GM12891 (cell line): Measurements from ENCODE around the gene MCM9.
"Not testable (repeated sequence)": the region's sequence is repeated elsewhere in the genome, so short reads cannot be mapped to it uniquely, and the experiment has no call there.

Experiments used
- DNase-seq: peaks from one replicate; pipeline ENCODE4 v3.0.0; 2011; ENCODE audit warnings: low spot score; ENCODE audit not compliant: insufficient read length
- FAIRE-seq: peaks from 2 replicates; lab custom pipeline; 2011; peaks lifted over from hg19 to GRCh38; lab: Jason Lieb, UNC
- PAX5 ChIP-seq: IDR thresholded peaks from 2 replicates; pipeline ENCODE4 v1.6.1; 2011; ENCODE audit warnings: low read length, moderate library complexity, mild to moderate bottlenecking; ENCODE audit not compliant: insufficient read depth, severe bottlenecking
- POLR2A ChIP-seq: IDR thresholded peaks from 2 replicates; pipeline ENCODE4 v1.6.1; 2011; ENCODE audit warnings: low read depth, low read length, control low read depth
- POLR2AphosphoS5 ChIP-seq: IDR thresholded peaks from 2 replicates; pipeline ENCODE4 v1.6.1; 2011; ENCODE audit warnings: low read depth, low read length, control low read depth
- POU2F2 ChIP-seq: IDR thresholded peaks from 2 replicates; pipeline ENCODE4 v1.6.1; 2011; ENCODE audit warnings: low read depth, mild to moderate bottlenecking, control low read depth, low read length, moderate library complexity
- SPI1 ChIP-seq: IDR thresholded peaks from 2 replicates; pipeline ENCODE4 v1.6.1; 2011; ENCODE audit warnings: low read depth, low read length, control low read depth
- TAF1 ChIP-seq: IDR thresholded peaks from 2 replicates; pipeline ENCODE4 v1.6.1; 2011; ENCODE audit warnings: low read depth, low read length, control low read depth

The MCM9 gene

GRCh38 chr6:118812970-118813369 lies 122.0 kb downstream of the MCM9 start:
- no peak for FAIRE-seq
- no peak for TF ChIP-seq POLR2A
- TF ChIP-seq TAF1 = no peak
- TF ChIP-seq SPI1 = no peak
- TF ChIP-seq POU2F2 = no peak
- TF ChIP-seq PAX5 = no peak
- no peak for TF ChIP-seq POLR2AphosphoS5
- DNase-seq = no peak

- peak; percentile 93 for FAIRE-seq
- no peak for DNase-seq
- no peak for TF ChIP-seq POLR2A
- TF ChIP-seq PAX5 = no peak
- TF ChIP-seq TAF1 = no peak
- TF ChIP-seq SPI1 = no peak
- TF ChIP-seq POU2F2 = no peak
- no peak for TF ChIP-seq POLR2AphosphoS5
These were observed 124.4 kb downstream of the MCM9 start for GRCh38 chr6:118810420-118811027.

- no peak for DNase-seq
- TF ChIP-seq POLR2AphosphoS5 (no peak), SPI1 (peak; percentile 22; the same call in 1 of the 2 replicates)
- peak; percentile 45 for FAIRE-seq
These were observed 125.9 kb downstream of the MCM9 start for GRCh38 chr6:118808793-118809638.

GRCh38 chr6:118804091-118804490 lies 130.9 kb downstream of the MCM9 start:
- TF ChIP-seq SPI1 (no peak), POLR2AphosphoS5 (no peak), PAX5 (no peak), TAF1 (no peak), POU2F2 (no peak), POLR2A (no peak)
- FAIRE-seq (no peak), DNase-seq (no peak)

- FAIRE-seq (no peak), DNase-seq (no peak)
- TF ChIP-seq SPI1 (no peak), TAF1 (no peak), PAX5 (no peak), POU2F2 (no peak), POLR2A (no peak)
These were observed 133.7 kb downstream of the MCM9 start for GRCh38 chr6:118801257-118801656.

- TF ChIP-seq POU2F2 (no peak), TAF1 (no peak)
- FAIRE-seq (peak; percentile 64), DNase-seq (peak; percentile 57)
These were observed 134.4 kb downstream of the MCM9 start for GRCh38 chr6:118800394-118801071.

GRCh38 chr6:118799826-118800225 lies 135.1 kb downstream of the MCM9 start:
- TF ChIP-seq POU2F2 (no peak), SPI1 (no peak), POLR2A (no peak), TAF1 (no peak), PAX5 (no peak), POLR2AphosphoS5 (no peak)
- DNase-seq = no peak
- no peak for FAIRE-seq

- DNase-seq, FAIRE-seq: not testable (repeated sequence)
These were observed 138.4 kb downstream of the MCM9 start for GRCh38 chr6:118796548-118796947.

GRCh38 chr6:118791499-118791898 lies 143.5 kb downstream of the MCM9 start:
- FAIRE-seq (no peak), DNase-seq (no peak)
- TF ChIP-seq PAX5 (no peak), SPI1 (no peak), POLR2A (no peak)

- TF ChIP-seq TAF1 = no peak
- no peak for TF ChIP-seq PAX5
- no peak for TF ChIP-seq POLR2A
- no peak for TF ChIP-seq SPI1
- TF ChIP-seq POU2F2 = no peak
- TF ChIP-seq POLR2AphosphoS5 = no peak
- FAIRE-seq (no peak), DNase-seq (no peak)
These were observed 145.0 kb downstream of the MCM9 start for GRCh38 chr6:118789954-118790353.
